Measurements from ENCODE around the gene GOLGA8S.
"Not testable (repeated sequence)": the region's sequence is repeated elsewhere in the genome, so short reads cannot be mapped to it uniquely, and the experiment has no call there.

Gene GOLGA8S

GRCh38 chr15:23397779-23398178 lies 43.2 kb downstream of the GOLGA8S start:
- no peak for DNase-seq (ENCODE audit: low read depth)

- not testable (repeated sequence) for DNase-seq (ENCODE audit: low read depth)
Observed at GRCh38 chr15:23398357-23398756, 43.8 kb downstream of the GOLGA8S start.

GRCh38 chr15:23399207-23399606 lies 44.7 kb downstream of the GOLGA8S start:
- not testable (repeated sequence) for DNase-seq (ENCODE audit: low read depth)

GRCh38 chr15:23401627-23402026 lies 47.1 kb downstream of the GOLGA8S start:
- no peak for DNase-seq (ENCODE audit: low read depth)

GRCh38 chr15:23402140-23402539 lies 47.6 kb downstream of the GOLGA8S start:
- DNase-seq (ENCODE audit: low read depth) = no peak

- DNase-seq (ENCODE audit: low read depth) = no peak
Observed at GRCh38 chr15:23402544-23402943, 48.0 kb downstream of the GOLGA8S start.

- no peak for DNase-seq (ENCODE audit: low read depth)
Observed at GRCh38 chr15:23403550-23403949, 49.0 kb downstream of the GOLGA8S start.

GRCh38 chr15:23411841-23412240 lies 57.3 kb downstream of the GOLGA8S start:
- DNase-seq (ENCODE audit: low read depth) = no peak

GRCh38 chr15:23412881-23413600 lies 58.5 kb downstream of the GOLGA8S start:
- DNase-seq (ENCODE audit: low read depth) = not testable (repeated sequence)

Measured in ELR (cell line).